Ishikawa (cell line): ENCODE results near the gene RAF1.

ENCODE experiments used
- CEBPB ChIP-seq: IDR thresholded peaks from 2 replicates; pipeline ENCODE4 v1.6.1; 2012
- CREB1 ChIP-seq: IDR thresholded peaks from 2 replicates; pipeline ENCODE4 v1.6.1; 2012; ENCODE audit warnings: low read depth
- EGR1 ChIP-seq: IDR thresholded peaks from 2 replicates; pipeline ENCODE4 v1.6.1; 2012
- EP300 ChIP-seq: IDR thresholded peaks from 2 replicates; pipeline ENCODE4 v1.6.1; 2012; ENCODE audit warnings: borderline replicate concordance
- FOXM1 ChIP-seq: IDR thresholded peaks from 2 replicates; pipeline ENCODE4 v1.6.1; 2012; ENCODE audit warnings: low read depth, borderline replicate concordance
- MAX ChIP-seq: IDR thresholded peaks from 2 replicates; pipeline ENCODE4 v1.6.1; 2012
- NFIC ChIP-seq: IDR thresholded peaks from 2 replicates; pipeline ENCODE4 v1.6.1; 2012
- RAD21 ChIP-seq: IDR thresholded peaks from 2 replicates; pipeline ENCODE4 v1.6.1; 2012; ENCODE audit warnings: low read depth
- REST ChIP-seq: IDR thresholded peaks from 2 replicates; pipeline ENCODE4 v1.6.1; 2012; ENCODE audit warnings: low read depth, mild to moderate bottlenecking
- TAF1 ChIP-seq: IDR thresholded peaks from 2 replicates; pipeline ENCODE4 v1.6.1; 2012; ENCODE audit warnings: low read depth, mild to moderate bottlenecking
- TCF12 ChIP-seq: IDR thresholded peaks from 2 replicates; pipeline ENCODE4 v1.6.1; 2012; ENCODE audit warnings: low read depth
- TEAD4 ChIP-seq: IDR thresholded peaks from 2 replicates; pipeline ENCODE4 v1.6.1; 2012
- USF1 ChIP-seq: IDR thresholded peaks from 2 replicates; pipeline ENCODE4 v1.6.1; 2012
- YY1 ChIP-seq: IDR thresholded peaks from 2 replicates; pipeline ENCODE4 v1.6.1; 2012; ENCODE audit warnings: low read depth
- ZBTB7A ChIP-seq: IDR thresholded peaks from 2 replicates; pipeline ENCODE4 v1.6.1; 2012; ENCODE audit warnings: low read depth

Gene RAF1

GRCh38 chr3:12707449-12707848, 43.5 kb upstream of the RAF1 start:
- TF ChIP-seq EGR1: no peak
- peak; percentile 53; the same call in 1 of the 2 replicates for TF ChIP-seq CEBPB
- no peak for TF ChIP-seq MAX
- TF ChIP-seq TEAD4: no peak
- no peak for TF ChIP-seq REST
- TF ChIP-seq EP300: no peak
- TF ChIP-seq ZBTB7A: no peak

- TF ChIP-seq RAD21 (peak; percentile 85), USF1 (no peak)
Measured at GRCh38 chr3:12706504-12707253, 42.8 kb upstream of the RAF1 start.

- TF ChIP-seq EP300: no peak
- TF ChIP-seq CREB1: no peak
- no peak for TF ChIP-seq ZBTB7A
- TF ChIP-seq CEBPB: no peak
- no peak for TF ChIP-seq MAX
- TF ChIP-seq REST: no peak
- no peak for TF ChIP-seq NFIC
- TF ChIP-seq RAD21: no peak
- TF ChIP-seq TAF1: no peak
Measured at GRCh38 chr3:12705981-12706380, 42.1 kb upstream of the RAF1 start.

GRCh38 chr3:12705374-12705926, 41.5 kb upstream of the RAF1 start:
- TF ChIP-seq YY1 (no peak), TAF1 (no peak), CREB1 (no peak), TCF12 (no peak), USF1 (no peak), NFIC (no peak), FOXM1 (no peak)

GRCh38 chr3:12702501-12702900, 38.6 kb upstream of the RAF1 start:
- TF ChIP-seq USF1: no peak
- no peak for TF ChIP-seq TEAD4
- no peak for TF ChIP-seq FOXM1
- no peak for TF ChIP-seq EGR1

GRCh38 chr3:12700800-12701199, 36.9 kb upstream of the RAF1 start:
- TF ChIP-seq EP300 (no peak), TEAD4 (no peak), CEBPB (no peak), NFIC (no peak), CREB1 (no peak), EGR1 (no peak), RAD21 (no peak), ZBTB7A (no peak), USF1 (no peak), FOXM1 (no peak), TCF12 (no peak)
